GM12874 (cell line): ENCODE results near the gene ZDHHC11.

Source experiments
- CTCF ChIP-seq: IDR thresholded peaks from 2 replicates; pipeline ENCODE4 v1.5.1; 2011; ENCODE audit warnings: low read depth, mild to moderate bottlenecking, control low read depth, low read length, moderate library complexity; ENCODE audit not compliant: insufficient read depth

ZDHHC11 gene

GRCh38 chr5:884345-885126 is 33.8 kb upstream of the ZDHHC11 start:
- no peak for TF ChIP-seq CTCF

DNA sequence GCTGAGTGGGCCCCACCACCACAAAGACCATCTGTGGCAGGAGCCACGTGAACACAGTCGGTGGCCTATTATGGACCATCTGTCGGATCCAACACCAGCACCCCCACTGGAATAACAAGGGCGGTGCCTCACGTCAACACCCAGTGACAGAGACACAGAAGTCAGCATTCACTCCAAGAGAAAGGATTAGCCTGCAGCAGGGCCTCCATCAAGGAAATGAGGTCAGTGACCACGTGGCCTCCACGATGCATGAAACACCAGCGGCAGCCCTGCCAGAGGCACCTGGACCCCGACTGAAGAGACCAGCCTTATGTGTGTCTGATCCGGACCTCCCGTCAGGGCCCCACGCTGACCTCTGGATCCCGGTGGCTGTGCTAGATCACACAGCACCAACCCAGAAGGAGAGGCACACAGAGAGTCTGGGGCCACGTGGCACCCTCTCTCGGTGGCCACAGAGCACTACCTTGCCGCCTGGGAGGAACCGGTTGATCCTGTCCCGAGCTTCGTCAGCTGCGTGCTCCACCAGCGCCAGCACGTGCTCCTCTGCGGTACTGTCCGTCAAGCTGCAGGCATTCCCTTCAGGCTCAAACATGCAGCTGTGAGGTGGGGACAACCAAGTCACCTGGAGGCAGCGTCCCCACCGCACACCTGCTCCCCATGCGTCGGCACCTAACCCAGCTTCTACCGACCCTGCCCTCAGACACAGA is 32.8 kb upstream of the ZDHHC11 start:
- no peak for TF ChIP-seq CTCF

- no peak for TF ChIP-seq CTCF
These were observed 31.7 kb upstream of the ZDHHC11 start for GRCh38 chr5:882253-883183.

DNA sequence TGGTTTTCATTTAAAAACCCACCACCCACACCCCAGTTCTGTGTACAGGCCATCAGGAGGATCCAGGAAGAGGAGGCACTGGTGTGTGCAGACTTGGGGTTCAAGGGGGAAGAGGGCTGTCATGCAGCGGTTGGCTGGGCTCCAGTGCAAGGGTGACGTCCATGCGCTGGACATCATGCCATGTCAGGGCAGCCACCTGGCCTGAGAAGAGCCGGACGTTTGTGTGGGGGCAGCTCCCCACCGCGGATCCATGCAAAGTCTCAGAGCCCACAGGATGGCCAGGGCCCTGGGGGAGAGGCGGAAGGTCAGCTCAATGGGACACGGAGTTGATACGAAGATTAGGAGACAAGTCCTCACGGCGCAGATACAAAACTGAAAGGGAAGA is 30.8 kb upstream of the ZDHHC11 start:
- no peak for TF ChIP-seq CTCF

DNA sequence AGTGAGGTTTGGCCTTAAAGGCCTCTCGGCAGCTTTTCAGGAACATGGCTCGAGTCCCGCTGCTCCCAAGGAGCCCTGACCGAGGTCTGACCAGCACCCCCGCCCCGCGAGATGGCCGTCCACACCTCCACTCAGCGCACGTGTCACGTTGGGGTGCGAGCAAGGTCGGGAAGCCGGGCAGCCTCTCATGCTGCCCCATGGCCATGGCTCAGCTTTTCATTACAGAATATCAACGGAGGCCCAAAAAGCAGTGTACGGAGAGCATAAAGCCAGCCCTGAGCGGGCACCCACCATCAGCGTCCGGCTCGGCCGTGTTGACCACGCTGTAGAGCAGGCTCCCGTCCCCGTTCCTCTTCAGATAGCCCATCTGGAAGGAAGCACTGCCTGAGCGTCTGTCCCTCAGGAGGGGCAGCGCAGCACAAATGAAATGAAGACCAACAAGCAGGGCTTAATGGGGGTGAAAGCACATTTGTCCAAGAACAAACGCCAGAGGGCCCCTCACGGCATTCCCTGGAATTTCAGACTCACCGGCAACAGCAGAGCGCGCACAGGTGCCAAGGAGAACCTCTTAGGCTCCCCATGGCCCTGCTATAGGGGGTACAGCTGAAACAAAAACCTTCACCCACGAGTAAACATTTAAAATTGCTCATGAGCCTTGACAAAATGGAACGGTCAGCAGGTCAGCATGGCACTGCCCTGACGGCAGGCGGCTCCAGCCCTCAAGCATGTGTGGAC is 30.2 kb upstream of the ZDHHC11 start:
- TF ChIP-seq CTCF, result no peak

DNA sequence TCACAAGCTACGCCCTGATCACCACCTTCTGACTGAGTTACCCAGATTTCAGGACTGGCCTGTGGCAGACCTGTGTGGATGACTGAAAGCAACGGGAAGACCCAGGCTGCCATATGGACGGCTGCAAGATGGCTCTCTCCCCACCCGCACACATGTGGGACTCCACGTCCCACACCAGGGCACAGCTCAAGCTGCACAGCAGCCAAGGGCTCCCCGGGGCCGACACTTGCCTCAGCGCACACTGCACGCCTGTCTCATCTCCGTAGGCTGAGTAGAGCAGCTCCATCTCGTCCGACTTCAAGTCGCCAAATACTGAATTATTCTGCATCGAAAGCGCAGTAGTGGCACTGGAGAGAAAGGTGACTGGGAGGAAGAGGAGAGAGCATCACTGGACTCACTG is 27.3 kb upstream of the ZDHHC11 start:
- TF ChIP-seq CTCF, result no peak
